GM21526 (cell line): ENCODE measurements around the gene MAP3K14.
"Not testable (repeated sequence)": the region's sequence is repeated elsewhere in the genome, so short reads cannot be mapped to it uniquely, and the experiment has no call there.

ENCODE experiments used
- ATAC-seq: cut with Tn5 transposase; IDR thresholded peaks from one replicate; pipeline ENCODE4 v1.9.1; 2021; ENCODE audit warnings: moderate library complexity; ENCODE audit not compliant: unreplicated experiment, low FRiP score

MAP3K14 gene

GRCh38 chr17:45305530-45306087 lies 11.2 kb downstream of the MAP3K14 start:
- no peak for ATAC-seq

GRCh38 chr17:45302649-45303173 lies 14.1 kb downstream of the MAP3K14 start:
- no peak for ATAC-seq

- not testable (repeated sequence) for ATAC-seq
Measured at GRCh38 chr17:45302220-45302619, 14.6 kb downstream of the MAP3K14 start.

GRCh38 chr17:45301674-45302073 lies 15.1 kb downstream of the MAP3K14 start:
- ATAC-seq: no peak

- ATAC-seq: no peak
Measured at GRCh38 chr17:45300060-45300751, 16.6 kb downstream of the MAP3K14 start.

GRCh38 chr17:45299361-45299760 lies 17.5 kb downstream of the MAP3K14 start:
- no peak for ATAC-seq

GRCh38 chr17:45298546-45299285 lies 18.1 kb downstream of the MAP3K14 start:
- ATAC-seq: no peak

GRCh38 chr17:45296833-45297124 lies 20.0 kb downstream of the MAP3K14 start:
- no peak for ATAC-seq

GRCh38 chr17:45296003-45296832 lies 20.6 kb downstream of the MAP3K14 start:
- no peak for ATAC-seq

- ATAC-seq: no peak
Measured at GRCh38 chr17:45294506-45294905, 22.3 kb downstream of the MAP3K14 start.

- no peak for ATAC-seq
Measured at GRCh38 chr17:45293413-45294211, 23.2 kb downstream of the MAP3K14 start.

GRCh38 chr17:45292696-45293412 lies 24.0 kb downstream of the MAP3K14 start:
- no peak for ATAC-seq

GRCh38 chr17:45291171-45291805 lies 25.5 kb downstream of the MAP3K14 start:
- no peak for ATAC-seq

- ATAC-seq: no peak
Measured at GRCh38 chr17:45290269-45290765, 26.5 kb downstream of the MAP3K14 start.

GRCh38 chr17:45289301-45290268 lies 27.2 kb downstream of the MAP3K14 start:
- ATAC-seq: no peak

- ATAC-seq: no peak
Measured at GRCh38 chr17:45288825-45289224, 28.0 kb downstream of the MAP3K14 start.
